ENCODE measurements around the gene RPL29.

DNA sequence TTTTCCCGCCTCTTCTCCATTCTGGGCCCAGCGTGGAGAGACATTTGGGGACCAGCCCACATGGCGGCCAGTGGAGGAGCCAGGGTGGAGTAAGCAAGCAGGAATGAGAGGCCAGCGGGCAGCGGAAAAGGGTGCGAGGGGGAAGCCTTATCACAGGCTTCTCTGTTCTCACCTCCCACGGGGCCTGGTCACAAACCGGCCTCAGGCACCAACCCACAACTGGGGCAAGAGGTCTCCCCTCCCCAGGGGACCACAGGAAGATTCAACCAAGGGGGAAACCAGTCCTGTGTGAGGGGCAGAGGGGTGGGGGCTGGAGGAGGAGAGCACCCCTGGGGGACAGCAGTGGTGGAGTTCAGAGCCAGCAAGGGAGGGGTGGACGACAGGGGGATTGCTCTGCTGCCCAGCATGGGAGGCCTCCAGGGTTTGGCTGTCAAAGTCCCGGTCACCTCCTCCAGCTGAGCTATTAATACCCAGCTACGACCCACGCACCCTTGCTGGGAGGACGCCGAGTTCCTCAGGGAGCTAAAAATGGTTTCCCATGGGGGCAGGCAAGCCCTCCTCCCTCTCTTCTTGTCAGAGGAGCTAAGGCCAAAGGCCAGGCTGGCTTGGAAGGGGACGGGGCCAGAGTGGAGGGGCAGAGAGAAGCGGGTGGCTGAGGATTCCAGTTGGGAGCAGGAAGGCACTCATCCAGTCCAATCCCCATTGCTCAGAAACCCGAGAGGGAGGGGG lies 23.8 kb upstream of the RPL29 start:
- TF ChIP-seq, protein P1, sequence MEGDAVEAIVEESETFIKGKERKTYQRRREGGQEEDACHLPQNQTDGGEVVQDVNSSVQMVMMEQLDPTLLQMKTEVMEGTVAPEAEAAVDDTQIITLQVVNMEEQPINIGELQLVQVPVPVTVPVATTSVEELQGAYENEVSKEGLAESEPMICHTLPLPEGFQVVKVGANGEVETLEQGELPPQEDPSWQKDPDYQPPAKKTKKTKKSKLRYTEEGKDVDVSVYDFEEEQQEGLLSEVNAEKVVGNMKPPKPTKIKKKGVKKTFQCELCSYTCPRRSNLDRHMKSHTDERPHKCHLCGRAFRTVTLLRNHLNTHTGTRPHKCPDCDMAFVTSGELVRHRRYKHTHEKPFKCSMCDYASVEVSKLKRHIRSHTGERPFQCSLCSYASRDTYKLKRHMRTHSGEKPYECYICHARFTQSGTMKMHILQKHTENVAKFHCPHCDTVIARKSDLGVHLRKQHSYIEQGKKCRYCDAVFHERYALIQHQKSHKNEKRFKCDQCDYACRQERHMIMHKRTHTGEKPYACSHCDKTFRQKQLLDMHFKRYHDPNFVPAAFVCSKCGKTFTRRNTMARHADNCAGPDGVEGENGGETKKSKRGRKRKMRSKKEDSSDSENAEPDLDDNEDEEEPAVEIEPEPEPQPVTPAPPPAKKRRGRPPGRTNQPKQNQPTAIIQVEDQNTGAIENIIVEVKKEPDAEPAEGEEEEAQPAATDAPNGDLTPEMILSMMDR (IDR thresholded peaks at IDR 0.05), result no peak
- no peak for TF ChIP-seq POLR2A (IDR thresholded peaks at IDR 0.05)

Data from sigmoid colon (tissue), 3 donors.